Activated naive CD4-positive, alpha-beta T cell treated with anti-CD3 and anti-CD28 coated beads, Interleukin-2, amount 50 U/mL, for 24 hours (primary cell): ENCODE measurements around the gene DPPA2.
"Not testable (repeated sequence)": the region's sequence is repeated elsewhere in the genome, so short reads cannot be mapped to it uniquely, and the experiment has no call there.

Experiments
- H3K27ac Mint-ChIP-seq: one replicate; pipeline ENCODE4 v1.8.0; 2021; ENCODE audit warnings: mild to moderate bottlenecking, mixed read lengths
- H3K27me3 Mint-ChIP-seq: one replicate; pipeline ENCODE4 v1.8.0; 2021; ENCODE audit warnings: mixed read lengths
- H3K36me3 Mint-ChIP-seq: one replicate; pipeline ENCODE4 v1.8.0; 2021; ENCODE audit warnings: mixed read lengths
- H3K4me1 Mint-ChIP-seq: one replicate; pipeline ENCODE4 v1.8.0; 2021; ENCODE audit warnings: mixed read lengths
- H3K4me3 Mint-ChIP-seq: one replicate; pipeline ENCODE4 v1.8.0; 2021; ENCODE audit warnings: mild to moderate bottlenecking, mixed read lengths
- H3K9me3 Mint-ChIP-seq: one replicate; pipeline ENCODE4 v1.8.0; 2021; ENCODE audit warnings: mixed read lengths

Gene DPPA2

GRCh38 chr3:109316162-109316730 is at the start of gene DPPA2:
Gene DPPA2 (minus strand): TSS chr3:109316517. CDS start chr3:109314542, 1,975 bp downstream.
- no peaks in the 10 kb centered on the region for H3K36me3 Mint-ChIP-seq
- H3K4me1 Mint-ChIP-seq, result no peaks in the 10 kb centered on the region
- H3K9me3 Mint-ChIP-seq, result no peaks in the 10 kb centered on the region
- no peak within 1 kb of the TSS for H3K4me3 Mint-ChIP-seq
- H3K27me3 Mint-ChIP-seq, result no peaks in the 10 kb centered on the region
- H3K27ac Mint-ChIP-seq, result no peak within 1 kb of the TSS

DNA sequence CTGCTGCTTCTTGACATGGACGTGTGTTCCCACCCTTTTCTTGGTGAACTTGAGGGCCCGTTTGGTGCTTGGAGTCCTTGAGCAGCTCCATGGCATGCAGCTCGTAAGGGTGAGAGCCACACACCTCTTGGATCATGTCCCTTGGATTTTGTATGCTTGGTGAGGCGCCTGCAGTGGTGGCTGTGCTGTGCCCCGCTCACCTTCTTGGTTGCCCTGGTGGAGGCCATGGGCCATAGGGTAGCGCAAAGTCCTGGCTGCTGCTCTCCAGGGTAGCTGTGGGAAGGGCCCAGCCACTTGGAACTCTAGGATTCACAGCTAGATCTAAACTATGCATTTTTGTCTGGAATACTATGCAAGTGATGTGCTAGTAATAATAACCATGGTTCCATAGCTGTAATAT is 47.8 kb upstream of the DPPA2 start:
- H3K36me3 Mint-ChIP-seq, result no peaks in the 10 kb centered on the region
- peaks cover 3% of the 10 kb centered on the region for H3K27me3 Mint-ChIP-seq
- no peak overlapping the region for H3K27ac Mint-ChIP-seq
- H3K4me1 Mint-ChIP-seq, result no peaks in the 10 kb centered on the region
- H3K4me3 Mint-ChIP-seq, result no peak overlapping the region
- H3K9me3 Mint-ChIP-seq, result no peaks in the 10 kb centered on the region

DNA sequence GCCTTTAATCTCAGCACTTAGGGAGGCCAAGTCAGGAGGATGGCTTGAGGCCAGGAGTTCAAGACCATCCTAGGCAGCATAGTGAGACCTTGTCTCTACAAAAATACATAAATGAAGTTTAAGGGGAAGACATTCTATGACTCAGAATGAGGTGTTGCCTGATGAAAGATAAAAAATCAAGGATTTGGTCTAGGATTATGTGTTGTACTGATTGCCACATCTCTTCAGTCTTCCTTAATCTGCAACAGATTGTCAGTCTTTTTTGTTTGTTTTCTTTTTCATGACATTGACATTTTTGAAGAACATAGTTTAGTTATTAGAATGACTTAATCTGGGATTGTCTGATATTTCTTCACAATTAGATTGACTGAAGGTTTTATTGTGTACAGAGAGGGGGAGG is 47.3 kb upstream of the DPPA2 start:
- Mint-ChIP-seq H3K4me3 (no peak overlapping the region), H3K27ac (no peak overlapping the region), H3K27me3 (peaks cover 3% of the 10 kb centered on the region), H3K9me3 (no peaks in the 10 kb centered on the region), H3K36me3 (no peaks in the 10 kb centered on the region), H3K4me1 (no peaks in the 10 kb centered on the region)

- no peaks in the 10 kb centered on the region for H3K4me1 Mint-ChIP-seq
- H3K36me3 Mint-ChIP-seq, result no peaks in the 10 kb centered on the region
- no peak overlapping the region for H3K27ac Mint-ChIP-seq
- peaks cover 3% of the 10 kb centered on the region for H3K27me3 Mint-ChIP-seq
- H3K4me3 Mint-ChIP-seq, result no peak overlapping the region
- H3K9me3 Mint-ChIP-seq, result no peaks in the 10 kb centered on the region
Observed at GRCh38 chr3:109362823-109363222, 46.5 kb upstream of the DPPA2 start.

- not testable (repeated sequence) for H3K9me3 Mint-ChIP-seq, H3K27me3 Mint-ChIP-seq, H3K4me3 Mint-ChIP-seq
Observed at GRCh38 chr3:109358809-109359208, 42.5 kb upstream of the DPPA2 start.

GRCh38 chr3:109356442-109357155 is 40.3 kb upstream of the DPPA2 start:
- Mint-ChIP-seq H3K27me3 (peaks cover 4% of the 10 kb centered on the region), H3K36me3 (no peaks in the 10 kb centered on the region), H3K4me3 (no peak overlapping the region), H3K9me3 (no peaks in the 10 kb centered on the region), H3K27ac (no peak overlapping the region), H3K4me1 (no peaks in the 10 kb centered on the region)

More at GRCh38 chr3:109358809-109359208, 42.5 kb upstream of the DPPA2 start:
- not testable (repeated sequence) for H3K36me3 Mint-ChIP-seq, H3K27ac Mint-ChIP-seq, H3K4me1 Mint-ChIP-seq

DNA sequence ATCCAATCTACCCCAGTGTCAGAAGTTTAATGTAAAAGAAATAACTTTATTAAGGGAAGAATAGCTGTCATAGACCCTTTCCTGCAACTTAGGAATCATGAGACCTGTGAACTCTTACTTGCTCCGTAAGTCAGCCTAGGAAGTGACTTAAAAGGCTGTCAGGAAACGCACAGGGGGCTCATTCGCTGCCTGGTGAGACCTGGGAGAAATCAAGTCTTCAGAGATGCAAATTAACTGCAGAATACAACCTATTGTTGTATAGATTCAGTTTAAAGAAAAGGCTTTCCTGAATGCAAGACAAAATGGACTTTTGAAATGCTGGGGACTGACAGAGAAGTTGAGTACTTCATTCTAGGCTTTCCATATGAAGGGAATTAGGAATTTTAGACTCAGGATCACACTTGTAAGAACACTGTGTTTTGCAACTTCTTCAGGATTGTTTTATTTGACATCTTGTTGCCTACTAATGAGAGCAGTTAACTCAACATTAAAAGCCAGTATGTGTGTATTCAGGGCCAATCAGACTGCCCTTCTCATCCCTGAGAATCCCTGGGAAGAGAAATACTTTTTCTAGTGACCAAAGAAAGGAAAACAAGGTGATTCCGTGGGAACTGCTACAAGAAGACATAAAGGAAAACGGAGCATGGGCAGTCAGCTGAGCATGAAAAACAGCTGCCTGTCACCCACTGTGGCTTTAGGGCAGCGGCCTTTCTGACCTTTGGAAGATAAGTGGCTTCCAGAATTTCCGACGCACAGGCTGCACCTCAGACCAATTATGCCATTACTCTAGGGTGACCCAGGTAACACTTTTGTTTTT is 39.5 kb upstream of the DPPA2 start:
- Mint-ChIP-seq H3K9me3 (no peaks in the 10 kb centered on the region), H3K27ac (no peak overlapping the region), H3K4me3 (no peak overlapping the region), H3K27me3 (peaks cover 4% of the 10 kb centered on the region), H3K4me1 (no peaks in the 10 kb centered on the region), H3K36me3 (no peaks in the 10 kb centered on the region)

DNA sequence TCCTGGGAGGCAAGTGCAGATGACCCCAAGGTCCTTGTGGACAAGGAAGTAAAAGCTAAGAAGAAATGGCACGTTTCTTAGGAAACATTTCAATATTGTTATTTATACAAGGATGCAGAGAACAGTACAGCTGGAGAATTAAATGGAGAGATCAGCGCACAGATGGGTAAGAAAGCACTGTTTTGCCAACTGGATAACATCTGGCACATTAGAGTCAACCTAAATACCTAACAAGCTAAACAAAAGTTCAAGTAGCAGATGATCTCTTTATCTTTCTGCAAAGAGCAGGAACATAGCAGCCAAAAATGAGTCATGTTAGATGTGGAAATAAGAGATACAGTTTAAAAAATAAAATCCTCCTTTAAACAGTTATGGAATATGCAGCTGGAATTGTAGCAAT is 36.7 kb upstream of the DPPA2 start:
- Mint-ChIP-seq H3K9me3 (no peaks in the 10 kb centered on the region), H3K4me3 (no peak overlapping the region), H3K36me3 (no peaks in the 10 kb centered on the region), H3K27ac (no peak overlapping the region), H3K4me1 (no peaks in the 10 kb centered on the region), H3K27me3 (peaks cover 4% of the 10 kb centered on the region)

DNA sequence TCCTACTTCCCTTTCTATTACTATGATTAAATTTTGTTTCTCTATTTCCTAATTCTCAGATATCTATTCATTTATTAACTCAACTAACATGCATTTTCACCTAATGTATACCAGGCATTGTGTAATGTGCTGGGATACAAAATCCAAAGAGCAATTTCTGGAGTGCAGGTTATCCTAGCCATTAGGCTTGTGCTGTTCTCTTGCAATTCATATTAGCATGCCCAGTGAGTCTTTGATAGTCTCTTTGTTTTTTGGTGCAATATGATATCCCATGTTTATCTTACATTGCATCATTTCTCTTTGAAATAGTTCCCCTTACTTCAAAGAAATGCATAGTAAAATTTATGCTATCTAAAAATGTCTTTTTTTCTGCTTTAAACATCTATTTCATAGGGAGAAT is 34.9 kb upstream of the DPPA2 start:
- Mint-ChIP-seq H3K9me3 (no peaks in the 10 kb centered on the region), H3K36me3 (no peaks in the 10 kb centered on the region), H3K27ac (no peak overlapping the region), H3K4me1 (no peaks in the 10 kb centered on the region), H3K4me3 (no peak overlapping the region), H3K27me3 (peaks cover 4% of the 10 kb centered on the region)

DNA sequence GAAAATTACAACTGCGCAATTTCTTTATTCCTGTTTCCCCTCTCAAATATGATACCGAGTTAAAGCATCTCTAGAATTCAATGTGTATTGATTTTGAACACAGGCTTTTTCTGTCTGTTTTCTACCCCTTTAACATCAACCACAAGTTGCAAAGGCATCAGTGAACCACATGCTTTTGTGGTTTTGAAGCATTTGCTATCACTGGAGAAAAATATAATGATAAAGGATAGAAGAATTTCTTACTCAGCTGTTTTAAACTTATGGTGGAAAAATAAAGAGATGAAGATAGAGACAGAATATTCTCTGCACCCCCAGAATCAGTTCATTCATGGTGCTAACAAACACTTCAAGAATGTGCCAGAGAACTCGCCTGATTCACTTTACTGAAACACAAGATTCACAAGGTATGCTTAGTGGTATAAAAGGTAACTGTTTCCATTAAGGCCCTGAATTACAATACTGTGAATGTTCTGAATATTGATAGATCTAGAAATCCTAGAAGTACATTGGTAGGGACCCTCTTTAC is 30.5 kb upstream of the DPPA2 start:
- Mint-ChIP-seq H3K9me3 (no peaks in the 10 kb centered on the region), H3K27me3 (no peaks in the 10 kb centered on the region), H3K27ac (no peak overlapping the region), H3K4me3 (no peak overlapping the region), H3K36me3 (no peaks in the 10 kb centered on the region), H3K4me1 (no peaks in the 10 kb centered on the region)

GRCh38 chr3:109346099-109346498 is 29.8 kb upstream of the DPPA2 start:
- no peaks in the 10 kb centered on the region for H3K36me3 Mint-ChIP-seq
- no peak overlapping the region for H3K4me3 Mint-ChIP-seq
- H3K27ac Mint-ChIP-seq, result no peak overlapping the region
- H3K9me3 Mint-ChIP-seq, result no peaks in the 10 kb centered on the region
- no peaks in the 10 kb centered on the region for H3K4me1 Mint-ChIP-seq
- no peaks in the 10 kb centered on the region for H3K27me3 Mint-ChIP-seq

DNA sequence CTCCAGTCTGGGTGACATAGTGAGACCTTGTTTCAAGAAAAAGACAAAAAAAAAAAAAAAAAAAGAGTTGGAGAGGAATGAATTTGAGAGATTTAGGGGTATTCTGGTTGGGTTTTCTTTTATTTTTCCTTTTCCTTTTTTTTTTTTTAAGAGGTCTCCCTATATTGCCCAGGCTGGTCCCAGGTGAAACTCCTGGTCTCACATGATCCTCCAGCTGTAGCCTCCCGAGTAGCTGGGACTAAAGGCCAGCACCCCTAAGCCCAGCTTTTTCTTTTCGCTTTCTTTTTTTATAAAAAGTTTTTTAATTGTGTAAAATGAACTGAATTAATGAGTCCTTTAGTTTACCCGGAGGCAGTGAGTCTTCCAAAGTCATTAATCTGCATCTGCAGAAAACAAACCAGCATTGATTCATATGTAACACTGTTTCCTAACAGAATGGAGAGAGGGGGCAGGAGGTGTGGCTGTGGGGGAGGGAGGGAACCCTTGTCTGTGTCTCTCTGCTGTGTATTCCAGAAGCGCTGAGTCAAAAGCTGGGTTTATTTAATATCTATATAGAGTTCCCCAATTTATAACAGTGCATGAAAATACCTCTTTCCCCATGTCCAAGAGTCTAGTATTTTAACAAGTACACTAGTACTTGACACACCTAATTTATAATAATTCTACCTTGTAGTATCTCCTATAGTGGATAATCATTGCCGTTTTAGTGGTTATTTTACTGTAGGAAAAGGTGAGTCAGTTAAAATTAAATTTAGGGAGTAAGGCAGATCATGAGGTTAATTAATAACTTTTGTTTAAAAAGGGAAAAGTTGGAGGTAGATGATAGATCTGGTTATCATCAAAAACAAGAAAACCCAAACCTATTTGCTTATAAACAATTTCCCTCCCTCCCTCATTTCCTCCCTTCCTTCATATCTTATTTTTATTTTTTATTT is 23.7 kb upstream of the DPPA2 start:
- Mint-ChIP-seq H3K27me3 (peaks cover 16% of the 10 kb centered on the region), H3K36me3 (no peaks in the 10 kb centered on the region), H3K4me3 (no peak overlapping the region), H3K4me1 (peaks cover 6% of the 10 kb centered on the region), H3K9me3 (no peaks in the 10 kb centered on the region), H3K27ac (no peak overlapping the region)

GRCh38 chr3:109339197-109339596 is 22.9 kb upstream of the DPPA2 start:
- Mint-ChIP-seq H3K27ac (no peak overlapping the region), H3K36me3 (no peaks in the 10 kb centered on the region), H3K4me3 (no peak overlapping the region), H3K9me3 (no peaks in the 10 kb centered on the region), H3K27me3 (peaks cover 22% of the 10 kb centered on the region), H3K4me1 (peaks cover 6% of the 10 kb centered on the region)

DNA sequence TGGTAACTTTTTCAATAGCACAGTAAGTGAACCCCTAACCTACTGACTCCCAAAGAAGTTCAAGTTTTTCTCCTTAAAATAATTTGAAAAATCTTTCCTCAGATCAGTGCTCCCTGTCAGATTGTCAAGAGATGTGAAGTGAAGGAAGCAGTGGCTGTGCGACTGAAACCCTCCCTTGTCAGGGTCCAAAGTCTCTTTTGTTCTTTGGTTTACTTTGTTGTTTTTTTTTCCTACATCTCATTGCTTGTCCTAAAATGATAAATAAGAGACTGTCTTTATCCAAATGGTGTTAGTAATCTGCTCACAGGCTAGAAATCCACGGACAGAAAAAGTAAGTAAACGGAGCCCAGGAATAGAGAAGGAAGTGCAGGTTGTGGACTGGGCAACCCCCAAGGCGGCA is 22.0 kb upstream of the DPPA2 start:
- Mint-ChIP-seq H3K4me1 (peaks cover 6% of the 10 kb centered on the region), H3K36me3 (no peaks in the 10 kb centered on the region), H3K4me3 (no peak overlapping the region), H3K27me3 (peaks cover 25% of the 10 kb centered on the region), H3K27ac (no peak overlapping the region), H3K9me3 (no peaks in the 10 kb centered on the region)

DNA sequence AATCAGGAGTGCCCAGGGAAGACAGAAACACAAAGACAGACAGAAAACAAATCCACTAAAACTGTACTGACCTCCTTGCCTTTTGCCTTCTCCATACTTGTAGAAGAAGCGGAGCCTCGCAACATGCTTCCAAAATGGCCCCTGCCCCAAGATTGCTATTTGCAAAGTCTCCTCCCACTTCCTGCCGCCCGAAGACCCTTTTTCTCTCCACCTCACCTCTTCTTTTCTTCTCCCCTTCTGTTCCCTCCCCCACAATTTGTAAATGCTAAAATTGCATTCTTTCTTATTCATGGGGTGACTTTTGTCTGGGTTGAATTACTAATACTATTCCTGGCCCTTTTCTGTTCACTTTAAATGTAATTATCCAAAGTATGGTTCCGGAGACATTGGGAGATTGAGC is 21.1 kb upstream of the DPPA2 start, which contains the start of gene DPPA4:
Gene DPPA4 (minus strand): TSS at position 154 of the 400 bp plus-strand sequence. CDS start 29 bp downstream, at position 125.
- Mint-ChIP-seq H3K36me3 (no peaks in the 10 kb centered on the region), H3K9me3 (no peaks in the 10 kb centered on the region), H3K4me1 (peaks cover 6% of the 10 kb centered on the region), H3K27me3 (peaks cover 25% of the 10 kb centered on the region), H3K4me3 (peak within 1 kb of the TSS; percentile 79), H3K27ac (no peak within 1 kb of the TSS)
